ENCODE results near the gene WNT7B.

Gene WNT7B

GRCh38 chr22:45884201-45885062 lies 92.5 kb downstream of the WNT7B start:
- DNase-seq, result peak; percentile 50

- no peak for DNase-seq
These were observed 93.2 kb downstream of the WNT7B start for GRCh38 chr22:45883811-45884170.

GRCh38 chr22:45882881-45883810 lies 93.8 kb downstream of the WNT7B start:
- no peak for DNase-seq

GRCh38 chr22:45881524-45881875 lies 95.5 kb downstream of the WNT7B start:
- no peak for DNase-seq

GRCh38 chr22:45880716-45881523 lies 96.0 kb downstream of the WNT7B start:
- no peak for DNase-seq

- no peak for DNase-seq
These were observed 96.8 kb downstream of the WNT7B start for GRCh38 chr22:45880091-45880715.

- no peak for DNase-seq
These were observed 97.4 kb downstream of the WNT7B start for GRCh38 chr22:45879552-45879949.

GRCh38 chr22:45878901-45879551 lies 97.9 kb downstream of the WNT7B start:
- DNase-seq, result no peak

- no peak for DNase-seq
These were observed 98.7 kb downstream of the WNT7B start for GRCh38 chr22:45878051-45878781.

GRCh38 chr22:45877651-45878050 lies 99.3 kb downstream of the WNT7B start:
- no peak for DNase-seq

GRCh38 chr22:45877036-45877380 lies 100.0 kb downstream of the WNT7B start:
- DNase-seq, result no peak

GRCh38 chr22:45876136-45877035 lies 100.6 kb downstream of the WNT7B start:
- no peak for DNase-seq

GRCh38 chr22:45872659-45873263 lies 104.2 kb downstream of the WNT7B start:
- no peak for DNase-seq

- DNase-seq, result no peak
These were observed 105.2 kb downstream of the WNT7B start for GRCh38 chr22:45871721-45872120.
